Caco-2 (cell line): ENCODE data around the gene PHACTR2. TPM values are rescaled to one million over a fixed set of nuclear protein-coding genes. Genes with fewer than 3 reads are reported as not detected.

Source experiments
- BruUV-seq: library from RNA; stranded (reverse); fragments of 400-500 nt; replicated peaks from 2 replicates; lab custom pipeline; 2021; lab: Mats Ljungman, UMichigan
- CTCF ChIA-PET: fragments of 300-600 bp; sonication (Branson Sonifier 250); formaldehyde crosslinking; loops from one replicate; lab custom pipeline; 2022; ENCODE audit warnings: antibody characterized with exemption; lab: Charles Lee
- POLR2A ChIA-PET: fragments of 300-600 bp; sonication (Branson Sonifier 250); formaldehyde crosslinking; loops from one replicate; lab custom pipeline; 2022; ENCODE audit warnings: antibody characterized with exemption; lab: Charles Lee
- DNase-seq, 2 experiments: peaks; one replicate each; pipeline versions ENCODE4 v3.0.0 to v3.0.0-alpha.2; 2020 to 2022
- H3K27me3 ChIP-seq: replicated peaks from 2 replicates; pipeline ENCODE4 v1.6.0; 2011; ENCODE audit warnings: low read length; ENCODE audit not compliant: control insufficient read depth, insufficient read depth
- H3K36me3 ChIP-seq: 2 replicates; pipeline ENCODE4 v1.5.1; 2011; ENCODE audit warnings: low read length; ENCODE audit not compliant: control insufficient read depth, insufficient read depth
- H3K4me1 ChIP-seq: fragments of 250-450 bp; sonication (Bioruptor Pico); 2 replicates; pipeline ENCODE4 v1.5.1; 2020; ENCODE audit warnings: mild to moderate bottlenecking
- H3K4me3 ChIP-seq: 2 replicates; pipeline ENCODE4 v1.5.1; 2011; ENCODE audit warnings: low read depth, mild to moderate bottlenecking, control low read depth, low read length
- H3K9me3 ChIP-seq: fragments of 250-450 bp; sonication (Bioruptor Pico); 2 replicates; pipeline ENCODE4 v1.5.1; 2020; ENCODE audit warnings: mild to moderate bottlenecking, moderate library complexity
- H3K27ac Mint-ChIP-seq: one replicate; pipeline ENCODE4 v1.8.0; 2022; ENCODE audit warnings: mixed read lengths; ENCODE audit not compliant: unreplicated experiment
- H3K27me3 Mint-ChIP-seq: one replicate; pipeline ENCODE4 v1.8.0; 2022; ENCODE audit warnings: mixed read lengths; ENCODE audit not compliant: insufficient read depth, unreplicated experiment
- H3K36me3 Mint-ChIP-seq: one replicate; pipeline ENCODE4 v1.8.0; 2022; ENCODE audit warnings: mild to moderate bottlenecking, mixed read lengths; ENCODE audit not compliant: insufficient read depth, unreplicated experiment
- H3K4me1 Mint-ChIP-seq: one replicate; pipeline ENCODE4 v1.8.0; 2022; ENCODE audit warnings: low read depth, mixed read lengths; ENCODE audit not compliant: unreplicated experiment
- H3K4me3 Mint-ChIP-seq: one replicate; pipeline ENCODE4 v1.8.0; 2022; ENCODE audit warnings: mild to moderate bottlenecking, moderate library complexity, mixed read lengths; ENCODE audit not compliant: unreplicated experiment
- H3K9me3 Mint-ChIP-seq: one replicate; pipeline ENCODE4 v1.8.0; 2022; ENCODE audit warnings: mixed read lengths; ENCODE audit not compliant: unreplicated experiment
- intact Hi-C: fragments of 100-400 bp; cut with micrococcal nuclease; formaldehyde crosslinking; loops from one replicate; pipeline ENCODE4 v1.10.0; 2022; ENCODE audit not compliant: unreplicated experiment
- total RNA-seq: library from RNA; stranded (reverse); gene quantifications from 2 replicates; pipeline ENCODE4 v1.2.3, GENCODE V29; 2022
- TF ChIP-seq, protein P1 (sequence below), 2 experiments: fragments of 200-600 bp in 1 of 2; IDR thresholded peaks; 1 replicate in 1 of 2; 2 replicates in 1 of 2; pipeline versions ENCODE4 v1.5.1 to v1.8.0; 2011 to 2022; ENCODE audit warnings: antibody characterized with exemption in 1 of 2, control low read depth in 1 of 2, inconsistent platforms in 1 of 2, low read depth in 1 of 2, low read length in 1 of 2, mild to moderate bottlenecking in 1 of 2, moderate library complexity in 1 of 2; ENCODE audit not compliant: insufficient read depth in 1 of 2, severe bottlenecking in 1 of 2, unreplicated experiment in 1 of 2

PHACTR2 gene
- total RNA-seq, 1 experiment from 2014 or later = 100 TPM

DNA sequence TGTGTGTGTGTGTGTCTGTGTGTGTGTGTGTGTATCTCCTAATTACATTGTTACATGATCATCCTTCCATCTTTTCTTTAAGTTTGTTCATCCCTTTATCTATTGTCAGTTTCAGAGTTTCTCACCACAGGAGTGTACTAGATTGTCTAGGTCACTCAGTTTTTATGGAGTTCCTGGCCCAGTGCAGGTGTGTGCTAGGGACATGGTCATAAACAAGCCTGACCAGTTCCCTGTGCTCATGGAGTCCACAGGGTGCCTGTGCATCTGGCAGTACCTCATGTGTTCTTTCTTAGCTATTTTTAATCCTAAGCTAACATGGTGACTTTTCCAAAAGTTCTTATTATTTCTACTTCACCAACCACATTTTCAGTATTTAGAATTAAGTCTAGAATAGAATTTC lies 43.9 kb downstream of the PHACTR2 start:
- H3K4me1 ChIP-seq = peaks cover 5% of the 10 kb centered on the region; the same call in 1 of the 2 replicates
- no peaks in the 10 kb centered on the region for H3K27me3 ChIP-seq
- TF ChIP-seq, protein P1, sequence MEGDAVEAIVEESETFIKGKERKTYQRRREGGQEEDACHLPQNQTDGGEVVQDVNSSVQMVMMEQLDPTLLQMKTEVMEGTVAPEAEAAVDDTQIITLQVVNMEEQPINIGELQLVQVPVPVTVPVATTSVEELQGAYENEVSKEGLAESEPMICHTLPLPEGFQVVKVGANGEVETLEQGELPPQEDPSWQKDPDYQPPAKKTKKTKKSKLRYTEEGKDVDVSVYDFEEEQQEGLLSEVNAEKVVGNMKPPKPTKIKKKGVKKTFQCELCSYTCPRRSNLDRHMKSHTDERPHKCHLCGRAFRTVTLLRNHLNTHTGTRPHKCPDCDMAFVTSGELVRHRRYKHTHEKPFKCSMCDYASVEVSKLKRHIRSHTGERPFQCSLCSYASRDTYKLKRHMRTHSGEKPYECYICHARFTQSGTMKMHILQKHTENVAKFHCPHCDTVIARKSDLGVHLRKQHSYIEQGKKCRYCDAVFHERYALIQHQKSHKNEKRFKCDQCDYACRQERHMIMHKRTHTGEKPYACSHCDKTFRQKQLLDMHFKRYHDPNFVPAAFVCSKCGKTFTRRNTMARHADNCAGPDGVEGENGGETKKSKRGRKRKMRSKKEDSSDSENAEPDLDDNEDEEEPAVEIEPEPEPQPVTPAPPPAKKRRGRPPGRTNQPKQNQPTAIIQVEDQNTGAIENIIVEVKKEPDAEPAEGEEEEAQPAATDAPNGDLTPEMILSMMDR (IDR thresholded peaks at IDR 0.05; ENCODE audit: insufficient read depth in 1 of 2, low read depth in 1 of 2, low read length in 1 of 2, severe bottlenecking in 1 of 2, unreplicated experiment in 1 of 2) = no peak
- Mint-ChIP-seq H3K9me3 (no peaks in the 10 kb centered on the region), H3K27ac (peak overlapping the region; percentile 0), H3K4me1 (peaks cover 15% of the 10 kb centered on the region), H3K27me3 (no peaks in the 10 kb centered on the region), H3K36me3 (peaks cover 39% of the 10 kb centered on the region), H3K4me3 (no peak overlapping the region)
- no peak overlapping the region for H3K4me3 ChIP-seq
- DNase-seq = no peak
- intact Hi-C loops = no loop called here
- POLR2A ChIA-PET = no interaction called here
- CTCF ChIA-PET = no interaction called here
- peaks cover 1% of the 10 kb centered on the region; the same call in 1 of the 2 replicates for H3K36me3 ChIP-seq
- H3K9me3 ChIP-seq = no peaks in the 10 kb centered on the region
- no TSS peak for BruUV-seq

DNA sequence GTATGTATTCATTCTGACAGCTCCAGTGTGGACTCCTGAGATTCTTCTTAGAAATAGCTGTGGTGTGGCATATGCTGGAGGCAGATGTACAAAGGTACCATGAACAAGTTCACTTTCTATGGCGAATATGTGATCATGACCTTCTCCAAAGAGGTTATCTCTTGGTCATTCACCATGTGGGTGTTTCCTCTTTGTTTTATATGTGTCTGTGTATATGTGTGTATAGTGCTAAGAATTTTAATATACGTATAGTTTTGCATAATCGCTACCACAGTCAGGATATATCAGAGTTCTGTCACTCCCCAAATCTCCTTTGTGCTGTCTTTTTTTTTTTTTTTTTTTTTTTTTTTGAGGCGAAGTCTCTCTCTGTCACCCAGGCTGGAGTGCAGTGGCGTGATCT lies 47.1 kb downstream of the PHACTR2 start:
- H3K27me3 Mint-ChIP-seq = no peaks in the 10 kb centered on the region
- POLR2A ChIA-PET = no interaction called here
- Histone ChIP-seq H3K4me3 (no peak overlapping the region), H3K4me1 (no peaks in the 10 kb centered on the region), H3K9me3 (no peaks in the 10 kb centered on the region), H3K36me3 (peaks cover 1% of the 10 kb centered on the region; the same call in 1 of the 2 replicates), H3K27me3 (no peaks in the 10 kb centered on the region)
- peaks cover 14% of the 10 kb centered on the region for H3K4me1 Mint-ChIP-seq
- no TSS peak for BruUV-seq
- H3K9me3 Mint-ChIP-seq = no peaks in the 10 kb centered on the region
- intact Hi-C loops = no loop called here
- peaks cover 43% of the 10 kb centered on the region for H3K36me3 Mint-ChIP-seq
- H3K27ac Mint-ChIP-seq = no peak overlapping the region
- CTCF ChIA-PET = no interaction called here
- TF ChIP-seq, protein P1 (IDR thresholded peaks at IDR 0.05; ENCODE audit: insufficient read depth in 1 of 2, low read depth in 1 of 2, low read length in 1 of 2, severe bottlenecking in 1 of 2, unreplicated experiment in 1 of 2) = no peak
- H3K4me3 Mint-ChIP-seq = no peak overlapping the region
- no peak for DNase-seq

DNA sequence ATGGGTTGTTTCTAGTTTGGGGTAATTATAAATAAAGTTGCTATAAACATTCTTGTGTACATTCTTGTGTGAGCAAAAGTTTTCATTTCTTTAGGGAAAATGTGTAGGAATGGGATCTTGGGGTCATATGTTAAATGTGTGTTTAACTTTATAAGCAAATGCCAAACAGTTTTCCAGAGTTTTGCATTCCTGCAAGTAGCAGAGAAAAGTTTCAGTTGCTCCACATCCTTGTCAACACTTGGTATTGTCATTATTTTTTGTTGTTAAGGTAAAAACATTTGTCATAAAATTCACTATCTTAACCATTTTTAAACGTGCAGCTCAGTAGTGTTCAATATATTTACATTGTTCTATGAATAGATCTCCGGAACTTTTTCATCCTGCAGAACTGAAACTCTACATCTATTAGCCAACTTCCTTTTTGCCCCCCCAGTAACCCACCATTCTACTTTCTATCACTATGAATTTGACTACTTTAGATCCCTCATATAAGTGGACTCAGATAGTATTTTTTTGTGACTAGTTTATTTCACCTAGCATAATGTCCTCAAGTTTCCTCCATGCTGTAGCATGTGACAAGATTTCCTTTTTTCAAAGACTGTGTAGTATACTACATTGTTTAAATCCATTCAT lies 48.4 kb downstream of the PHACTR2 start:
- H3K36me3 Mint-ChIP-seq = peaks cover 34% of the 10 kb centered on the region
- no peaks in the 10 kb centered on the region for H3K27me3 Mint-ChIP-seq
- Histone ChIP-seq H3K27me3 (no peaks in the 10 kb centered on the region), H3K36me3 (peaks cover 1% of the 10 kb centered on the region; the same call in 1 of the 2 replicates), H3K4me3 (no peak overlapping the region), H3K9me3 (no peaks in the 10 kb centered on the region), H3K4me1 (no peaks in the 10 kb centered on the region)
- intact Hi-C loops = no loop called here
- no peak for DNase-seq
- H3K4me1 Mint-ChIP-seq = peaks cover 14% of the 10 kb centered on the region
- ChIA-PET POLR2A (no interaction called here), CTCF (no interaction called here)
- H3K9me3 Mint-ChIP-seq = no peaks in the 10 kb centered on the region
- H3K4me3 Mint-ChIP-seq = no peak overlapping the region
- H3K27ac Mint-ChIP-seq = no peak overlapping the region
- TF ChIP-seq, protein P1 (IDR thresholded peaks at IDR 0.05; ENCODE audit: insufficient read depth in 1 of 2, low read depth in 1 of 2, low read length in 1 of 2, severe bottlenecking in 1 of 2, unreplicated experiment in 1 of 2) = no peak
- no TSS peak for BruUV-seq
